Epidermal melanocyte (primary cell): ENCODE results near the gene PGLYRP3.

Source experiments
- DNase-seq: peaks from one replicate; pipeline ENCODE4 v3.0.0; 2011; ENCODE audit warnings: low spot score; ENCODE audit not compliant: insufficient read length

The PGLYRP3 gene

DNA sequence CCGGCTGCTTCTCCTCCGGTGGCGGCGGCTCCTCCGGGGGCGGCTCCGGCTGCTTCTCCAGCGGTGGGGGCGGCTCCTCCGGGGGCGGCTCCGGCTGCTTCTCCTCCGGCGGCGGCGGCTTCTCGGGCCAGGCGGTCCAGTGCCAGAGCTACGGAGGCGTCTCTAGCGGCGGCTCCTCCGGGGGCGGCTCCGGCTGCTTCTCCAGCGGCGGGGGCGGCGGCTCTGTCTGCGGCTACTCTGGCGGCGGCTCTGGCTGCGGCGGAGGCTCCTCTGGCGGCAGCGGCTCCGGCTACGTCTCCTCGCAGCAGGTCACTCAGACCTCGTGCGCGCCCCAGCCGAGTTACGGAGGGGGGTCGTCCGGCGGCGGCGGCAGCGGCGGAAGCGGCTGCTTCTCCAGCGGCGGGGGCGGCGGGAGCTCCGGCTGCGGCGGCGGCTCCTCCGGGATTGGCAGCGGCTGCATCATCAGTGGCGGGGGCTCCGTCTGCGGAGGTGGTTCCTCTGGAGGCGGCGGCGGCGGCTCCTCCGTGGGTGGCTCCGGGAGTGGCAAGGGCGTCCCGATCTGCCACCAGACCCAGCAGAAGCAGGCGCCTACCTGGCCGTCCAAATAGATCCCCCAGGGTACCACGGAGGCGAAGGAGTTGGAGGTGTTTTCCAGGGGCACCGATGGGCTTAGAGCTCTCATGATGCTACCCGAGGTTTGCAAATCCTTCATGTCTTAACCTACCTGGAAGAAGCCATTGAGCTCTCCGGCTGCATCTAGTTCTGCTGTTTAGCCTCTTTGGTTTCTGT is 51.3 kb downstream of the PGLYRP3 start:
- no peak for DNase-seq

DNA sequence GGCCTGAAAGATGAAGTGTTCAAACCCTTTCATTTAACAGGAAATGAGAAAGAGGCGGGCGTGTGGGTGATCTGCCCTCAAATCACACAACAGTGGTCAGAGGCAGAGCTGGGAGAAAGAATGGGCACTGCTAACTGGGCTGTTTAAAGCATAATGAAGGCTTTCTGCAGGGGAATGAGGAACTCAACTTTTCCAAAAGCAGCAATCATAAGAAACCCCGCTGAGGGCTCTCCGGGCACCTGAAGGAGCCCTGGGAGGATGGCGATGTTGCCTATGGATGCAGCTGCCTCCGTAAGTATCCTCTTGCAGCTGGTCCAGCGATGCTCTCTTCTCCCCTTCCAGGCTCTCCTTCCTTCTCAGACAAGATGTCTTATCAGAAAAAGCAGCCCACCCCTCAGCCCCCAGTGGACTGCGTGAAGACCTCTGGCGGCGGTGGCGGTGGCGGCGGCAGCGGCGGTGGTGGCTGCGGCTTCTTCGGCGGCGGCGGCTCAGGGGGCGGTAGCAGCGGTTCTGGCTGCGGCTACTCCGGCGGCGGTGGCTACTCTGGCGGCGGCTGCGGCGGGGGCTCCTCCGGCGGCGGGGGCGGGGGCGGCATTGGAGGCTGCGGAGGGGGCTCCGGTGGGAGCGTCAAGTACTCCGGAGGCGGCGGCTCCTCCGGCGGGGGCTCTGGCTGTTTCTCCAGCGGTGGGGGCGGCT is 52.0 kb downstream of the PGLYRP3 start:
- no peak for DNase-seq

DNA sequence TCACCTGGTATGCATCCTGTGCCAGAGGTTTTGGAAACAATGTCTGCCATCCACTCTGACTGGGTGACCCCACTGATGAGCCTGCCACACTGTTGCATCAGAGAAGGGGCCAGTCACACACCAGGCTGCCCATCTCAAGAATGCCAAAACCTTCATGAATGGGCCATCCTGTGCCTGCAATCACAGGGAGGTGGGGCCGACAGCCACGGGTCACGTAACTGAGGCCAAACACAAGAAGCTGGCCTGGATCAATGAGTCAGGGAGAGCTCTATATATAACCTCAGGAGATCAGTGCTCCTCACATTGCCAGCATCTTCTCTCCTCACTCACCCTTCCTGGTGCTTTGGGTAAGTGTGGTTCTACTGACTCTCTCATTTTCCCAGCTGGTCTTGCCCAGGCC is 53.4 kb downstream of the PGLYRP3 start, which contains the start of gene LORICRIN:
Gene LORICRIN (plus strand): TSS at position 301 of the 400 bp plus-strand sequence. CDS start 1,263 bp downstream, outside the sequence.
- DNase-seq = no peak

DNA sequence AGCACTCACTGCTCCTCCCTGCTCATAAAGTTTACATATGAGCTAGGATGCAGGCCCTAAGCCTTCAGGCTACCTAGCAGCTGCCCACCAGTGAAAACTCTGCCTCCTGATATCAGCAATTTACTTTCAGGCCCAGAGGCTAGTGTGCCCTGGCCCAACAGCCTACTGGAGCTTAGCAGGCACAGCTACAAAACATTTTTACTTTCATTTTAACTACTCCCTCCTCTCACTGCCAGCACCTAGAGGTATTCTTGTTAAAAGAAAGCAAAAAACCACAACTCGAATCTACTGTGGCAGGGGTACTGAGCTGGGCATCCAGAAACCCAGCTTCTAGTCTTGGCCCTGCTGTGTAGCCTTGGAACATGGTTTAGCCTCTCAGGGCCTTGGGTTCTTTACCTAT is 59.1 kb downstream of the PGLYRP3 start:
- DNase-seq = no peak

DNA sequence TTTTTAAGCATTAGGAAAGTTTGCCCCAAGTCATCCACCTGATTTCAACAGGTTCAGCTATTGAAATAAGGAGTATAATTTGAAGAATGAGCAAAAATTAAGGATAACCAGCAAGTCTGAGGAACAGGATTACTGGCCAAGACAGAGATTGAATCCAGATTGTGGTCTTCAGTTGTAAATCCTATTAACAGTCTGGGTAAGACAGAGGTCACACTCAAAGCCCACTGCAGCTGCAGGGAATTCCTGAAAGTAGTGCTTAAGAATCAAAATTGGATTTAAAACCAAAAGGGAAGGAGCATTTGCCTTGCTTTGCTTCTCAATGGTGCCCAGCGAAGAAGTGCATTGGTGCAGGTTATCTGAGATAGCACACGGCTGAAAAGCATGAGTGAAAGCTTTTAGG is 59.7 kb downstream of the PGLYRP3 start:
- no peak for DNase-seq

DNA sequence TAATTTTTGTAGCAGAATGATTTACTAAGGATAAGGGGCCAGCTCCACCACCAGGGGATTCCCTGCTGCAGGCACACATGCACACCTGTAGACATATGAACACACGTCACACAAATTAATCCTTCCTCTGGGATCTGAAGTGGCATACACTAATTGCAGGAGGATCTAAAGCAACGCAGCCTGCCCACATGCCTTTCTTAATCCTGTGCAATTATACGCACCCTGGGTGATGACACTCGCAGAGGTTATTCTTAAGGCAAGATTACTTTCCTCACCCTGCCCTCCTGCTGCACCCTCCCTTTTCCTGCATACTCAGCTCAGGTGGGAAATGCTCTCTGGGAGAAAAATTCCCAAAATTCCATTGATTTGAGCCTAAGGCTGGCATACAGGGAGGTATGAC is 60.8 kb downstream of the PGLYRP3 start:
- DNase-seq = no peak

DNA sequence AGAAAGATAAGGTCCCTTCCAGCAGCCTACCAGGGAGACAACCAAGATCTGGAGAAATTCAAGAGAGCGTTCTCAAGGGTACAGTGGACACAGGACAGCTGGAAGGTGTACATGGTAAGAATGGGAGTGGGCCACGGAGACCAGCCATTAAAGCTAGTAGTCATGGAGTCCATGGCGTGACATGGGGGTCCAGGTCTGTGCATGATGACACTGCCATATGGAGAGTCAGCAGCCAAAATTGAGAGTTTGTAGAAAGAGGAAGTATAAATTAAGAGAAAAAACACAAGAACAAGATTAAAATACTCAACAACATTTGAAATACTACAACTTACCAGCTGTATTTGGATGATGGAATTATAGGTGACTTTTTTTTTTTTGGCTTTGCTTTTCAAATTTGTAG is 61.2 kb downstream of the PGLYRP3 start:
- no peak for DNase-seq

DNA sequence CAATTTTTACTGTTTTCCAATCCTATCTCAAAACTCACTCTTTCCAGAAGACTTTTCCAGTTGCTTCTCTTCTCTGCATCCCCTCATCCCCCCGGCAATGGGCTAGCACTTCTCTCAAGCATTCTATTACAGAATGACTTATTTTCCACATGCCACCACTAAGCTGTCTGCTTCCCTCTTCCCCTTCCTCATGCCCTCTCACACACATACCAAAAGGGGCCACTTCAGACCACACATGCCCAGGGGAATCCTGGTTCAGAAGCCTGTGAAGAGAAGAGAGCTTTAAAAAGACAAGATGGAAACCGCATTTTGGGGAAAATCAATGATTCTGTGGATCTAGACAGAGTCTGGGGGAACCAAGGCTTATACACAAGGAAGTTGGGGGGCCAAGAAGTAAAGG is 61.7 kb downstream of the PGLYRP3 start:
- DNase-seq = no peak

DNA sequence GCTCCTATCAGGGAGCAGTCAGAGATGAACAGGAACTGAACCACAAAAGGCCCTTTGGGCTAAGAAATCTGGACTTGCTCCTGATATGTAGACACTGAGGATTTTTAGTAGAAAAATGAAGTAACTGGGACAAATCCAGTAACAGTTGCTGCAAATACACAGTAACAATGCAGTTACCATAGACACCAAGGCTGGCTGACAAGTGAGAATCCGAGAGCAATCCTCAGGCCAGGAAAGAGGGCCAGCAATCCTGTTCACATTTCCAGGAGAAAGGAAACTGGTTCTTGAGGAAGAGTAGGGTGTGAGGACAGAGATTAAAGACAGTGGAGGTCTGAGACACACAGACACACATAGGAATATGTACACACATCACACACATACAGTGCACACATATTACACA is 62.6 kb downstream of the PGLYRP3 start:
- DNase-seq = no peak

DNA sequence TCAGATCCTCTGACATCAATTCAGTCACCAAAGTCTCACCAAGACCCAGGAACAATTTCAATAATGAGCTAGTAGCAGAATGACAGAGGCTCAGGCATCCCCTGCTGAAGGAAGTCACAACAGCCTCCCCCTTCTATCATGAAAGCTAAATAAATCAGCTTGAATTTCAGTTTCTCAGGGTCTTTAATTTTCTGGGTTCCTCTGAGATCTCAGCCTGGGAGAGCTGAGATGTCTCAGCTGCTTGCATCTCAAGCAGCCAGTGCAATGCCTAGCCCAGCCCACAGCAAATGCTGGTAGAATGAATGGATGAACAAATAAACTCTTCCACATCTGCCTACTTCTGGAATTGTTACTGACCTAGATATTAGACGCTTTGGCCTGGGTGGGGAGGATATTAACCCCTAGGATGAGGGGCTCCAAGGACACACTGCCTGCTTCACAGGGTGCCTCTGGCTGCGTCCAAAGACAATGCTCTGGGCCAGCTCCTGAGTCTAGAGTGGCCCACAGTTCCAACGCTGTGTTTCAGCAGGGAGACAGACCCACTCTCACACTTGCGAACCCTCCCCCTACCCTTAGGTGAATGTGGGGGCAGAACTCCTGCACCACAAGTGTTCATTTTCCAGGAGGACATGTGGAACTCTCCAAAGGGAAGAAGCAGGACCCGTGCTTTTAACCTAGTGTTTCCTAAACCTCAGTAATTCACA is 64.4 kb downstream of the PGLYRP3 start:
- no peak for DNase-seq
